Body of pancreas (tissue), 4 donors: ENCODE results near the gene SPATS2L. TPM values are rescaled to one million over a fixed set of nuclear protein-coding genes. Genes with fewer than 3 reads are reported as not detected.

Experiments
- ATAC-seq: fragments of 150-250 bp; one replicate; pipeline ENCODE4 v1.9.1; 2016
- DNase-seq, 4 donors: peaks; one replicate each; pipeline ENCODE4 v3.0.0-alpha.2; 2019
- H3K27ac ChIP-seq, 4 donors: fragments of 200-600 bp; sonication (generic); 1 replicate in 3 of 4; 2 replicates in 1 of 4; pipeline versions ENCODE4 v1.5.1 to v1.6.1; 2016 to 2019; ENCODE audit warnings: mild to moderate bottlenecking in 1 of 4, mixed read lengths in 1 of 4, moderate library complexity in 1 of 4
- H3K27me3 ChIP-seq, 2 donors: fragments of 200-600 bp; sonication (generic); one replicate each; pipeline ENCODE4 v1.6.0; 2016; ENCODE audit warnings: mild to moderate bottlenecking in 1 of 2
- H3K36me3 ChIP-seq, 2 donors: fragments of 200-600 bp; sonication (generic); replicated peaks in 1 of 2; 2 replicates each; pipeline ENCODE4 v1.5.1; 2016; ENCODE audit warnings: low read depth in 2 of 2; ENCODE audit not compliant: insufficient read depth in 1 of 2
- H3K4me1 ChIP-seq: fragments of 200-600 bp; sonication (generic); one replicate; pipeline ENCODE4 v1.6.0; 2016
- H3K4me3 ChIP-seq, 2 donors: fragments of 200-600 bp; sonication (generic); 1 replicate in 1 of 2; 2 replicates in 1 of 2; pipeline ENCODE4 v1.5.1; 2016 to 2019
- H3K9me3 ChIP-seq, 3 donors: fragments of 200-600 bp; sonication (generic); 1 replicate in 2 of 3; 2 replicates in 1 of 3; pipeline ENCODE4 v1.5.1; 2016
- CTCF ChIP-seq, 7 experiments: fragments of 450-650 bp in 4 of 7; fragments of 200-600 bp in 3 of 7; sonication (generic) in 3 of 7; IDR thresholded peaks; one replicate each; pipeline ENCODE4 v1.5.1; 2016 to 2019; ENCODE audit warnings: antibody characterized with exemption in 7 of 7
- POLR2A ChIP-seq, 3 donors: fragments of 450-650 bp; IDR thresholded peaks; one replicate each; pipeline ENCODE4 v1.6.1; 2016; ENCODE audit warnings: antibody characterized with exemption in 3 of 3, mild to moderate bottlenecking in 2 of 3
- WGBS, 2 donors: methylation state at CpG; one replicate each; pipeline ENCODE4 v1.1.5; 2017; 5-methylcytosine and 5-hydroxymethylcytosine counted together
- intact Hi-C: fragments of 100-400 bp; cut with DNase I; formaldehyde crosslinking; loops from one replicate; pipeline ENCODE4 v1.15.1; 2023
- total RNA-seq, 2 donors: library from RNA; depleted of rRNA; stranded (reverse); fragments of >200 nt; gene quantifications; one replicate each; pipeline ENCODE4 v1.1.0, GENCODE V29; 2016

The SPATS2L gene
- total RNA-seq, 2 donors from 2014 or later: 39.2 to 49.8 TPM

GRCh38 chr2:200498402-200499162 lies 192.1 kb downstream of the SPATS2L start:
- 90 to 92% methylated on average over 2 of the region's 2 CpGs for WGBS, 2 donors
- Histone ChIP-seq H3K27me3 (no peaks in the 10 kb centered on the region), H3K4me1 (no peaks in the 10 kb centered on the region), H3K9me3 (no peaks in the 10 kb centered on the region), H3K36me3 (peaks cover 0 to 14% of the 10 kb centered on the region in 2 donors), H3K27ac (no peak overlapping the region), H3K4me3 (no peak overlapping the region)
- TF ChIP-seq POLR2A (IDR thresholded peaks at IDR 0.05): no peak
- TF ChIP-seq CTCF (IDR thresholded peaks at IDR 0.05): no peak
- no peak for DNase-seq
- ATAC-seq: no peak
- intact Hi-C loops: no loop called here

- no peak for DNase-seq
- Histone ChIP-seq H3K4me3 (no peak overlapping the region), H3K27me3 (no peaks in the 10 kb centered on the region), H3K4me1 (peaks cover under 1% of the 10 kb centered on the region), H3K36me3 (peaks cover 0 to 5% of the 10 kb centered on the region in 2 donors), H3K9me3 (no peaks in the 10 kb centered on the region), H3K27ac (no peak overlapping the region)
- intact Hi-C loops: no loop called here
- ATAC-seq: no peak
- WGBS, 2 donors: 94 to 96% methylated on average over 5 of the region's 5 CpGs
- no peak for TF ChIP-seq CTCF (IDR thresholded peaks at IDR 0.05)
- TF ChIP-seq POLR2A (IDR thresholded peaks at IDR 0.05): no peak
Observed at GRCh38 chr2:200502196-200502595, 195.7 kb downstream of the SPATS2L start.

- Histone ChIP-seq H3K27ac (no peak overlapping the region), H3K9me3 (no peaks in the 10 kb centered on the region), H3K4me3 (no peak overlapping the region), H3K4me1 (peaks cover 17% of the 10 kb centered on the region), H3K36me3 (no peaks in the 10 kb centered on the region), H3K27me3 (no peaks in the 10 kb centered on the region)
- intact Hi-C loops: no loop called here
- WGBS, 2 donors: 44 to 48% methylated on average over 9 of the region's 9 CpGs
- TF ChIP-seq CTCF (IDR thresholded peaks at IDR 0.05) (no peak), POLR2A (IDR thresholded peaks at IDR 0.05) (no peak)
- no peak for ATAC-seq
- no peak for DNase-seq
Observed at GRCh38 chr2:200506679-200507078, 200.2 kb downstream of the SPATS2L start.

- WGBS, 2 donors: 28 to 44% methylated on average over 2 of the region's 2 CpGs
- ATAC-seq: no peak
- no peak for DNase-seq
- no peaks in the 10 kb centered on the region for H3K9me3 ChIP-seq
- H3K36me3 ChIP-seq: no peaks in the 10 kb centered on the region
- H3K4me1 ChIP-seq: peaks cover 17% of the 10 kb centered on the region
- no peak overlapping the region for H3K4me3 ChIP-seq
- no peaks in the 10 kb centered on the region for H3K27me3 ChIP-seq
- H3K27ac ChIP-seq: no peak overlapping the region
- intact Hi-C loops: no loop called here
- TF ChIP-seq CTCF (IDR thresholded peaks at IDR 0.05) (no peak), POLR2A (IDR thresholded peaks at IDR 0.05) (no peak)
Observed at GRCh38 chr2:200507179-200507578, 200.7 kb downstream of the SPATS2L start.

- no peaks in the 10 kb centered on the region for H3K36me3 ChIP-seq
- H3K4me3 ChIP-seq: peak overlapping the region; percentile 54 to 59
- TF ChIP-seq POLR2A (IDR thresholded peaks at IDR 0.05) (no peak), CTCF (IDR thresholded peaks at IDR 0.05) (no peak)
- intact Hi-C loops: no loop called here
- 16 to 22% methylated on average over 7 to 8 of the region's 8 CpGs for WGBS, 2 donors
- DNase-seq (peak in 1 of 4 donors; percentile 4), ATAC-seq (no peak)
- no peaks in the 10 kb centered on the region for H3K27me3 ChIP-seq
- H3K9me3 ChIP-seq: no peaks in the 10 kb centered on the region
- H3K4me1 ChIP-seq: peaks cover 17% of the 10 kb centered on the region
- peak overlapping the region in 3 of 4 donors; percentile 61 to 83 (median 80) for H3K27ac ChIP-seq
Observed at GRCh38 chr2:200509235-200509611, 202.7 kb downstream of the SPATS2L start.
